Gastrocnemius medialis (tissue), 4 donors: Measurements from ENCODE around the gene LRMDA. TPM values are rescaled to one million over a fixed set of nuclear protein-coding genes. Genes with fewer than 3 reads are reported as not detected.

Experiments used
- ATAC-seq, 2 donors: fragments of 150-250 bp; one replicate each; pipeline ENCODE4 v1.9.1; 2016
- DNase-seq, 2 donors: peaks; one replicate each; pipeline ENCODE4 v3.0.0-alpha.2; 2019
- H3K27ac ChIP-seq, 4 donors: fragments of 200-600 bp; sonication (generic); 1 replicate in 1 of 4; 2 replicates in 3 of 4; pipeline ENCODE4 v1.5.1; 2016 to 2018; ENCODE audit warnings: mild to moderate bottlenecking in 2 of 4, moderate library complexity in 1 of 4
- H3K27me3 ChIP-seq, 3 donors: fragments of 200-600 bp; sonication (generic) in 2 of 3; 1 replicate in 1 of 3; 2 replicates in 2 of 3; pipeline versions ENCODE4 v1.5.1 to v1.6.0; 2016 to 2019; ENCODE audit warnings: mild to moderate bottlenecking in 1 of 3, moderate library complexity in 1 of 3
- H3K36me3 ChIP-seq, 2 donors: fragments of 200-600 bp; sonication (generic) in 1 of 2; one replicate each; pipeline ENCODE4 v1.5.1; 2017 to 2018
- H3K4me1 ChIP-seq, 2 donors: fragments of 200-600 bp; sonication (generic) in 1 of 2; one replicate each; pipeline ENCODE4 v1.5.1; 2016 to 2017; ENCODE audit warnings: mild to moderate bottlenecking in 2 of 2
- H3K4me3 ChIP-seq, 4 donors: fragments of 200-600 bp; sonication (generic) in 3 of 4; 1 replicate in 1 of 4; 2 replicates in 3 of 4; pipeline ENCODE4 v1.5.1; 2016 to 2019; ENCODE audit warnings: mild to moderate bottlenecking in 2 of 4
- H3K9me3 ChIP-seq, 3 donors: fragments of 200-600 bp; sonication (generic) in 2 of 3; 1 replicate in 1 of 3; 2 replicates in 2 of 3; pipeline ENCODE4 v1.5.1; 2016 to 2019
- POLR2A ChIP-seq, 2 donors: fragments of 450-650 bp; IDR thresholded peaks; one replicate each; pipeline ENCODE4 v1.6.1; 2017; ENCODE audit warnings: antibody characterized with exemption in 2 of 2, mild to moderate bottlenecking in 2 of 2, moderate library complexity in 2 of 2
- in situ Hi-C, 4 donors: fragments of 200-750 bp; cut with MboI; loops; one replicate each; pipeline versions ENCODE4 v1.15.0 to v1.8.0; 2017; ENCODE audit warnings: low sequenced_read_pairs in 4 of 4
- intact Hi-C: fragments of 100-400 bp; cut with DNase I; formaldehyde crosslinking; loops from one replicate; pipeline ENCODE4 v1.15.1; 2023; ENCODE audit warnings: low total_unique reads
- total RNA-seq, 4 donors: library from RNA; depleted of rRNA; stranded (reverse); fragments of >200 nt; gene quantifications; one replicate each; pipeline versions ENCODE4 v1.1.0 to v1.2.3, GENCODE V29; 2016
- TF ChIP-seq, protein P1 (sequence below), 5 experiments: fragments of 450-650 bp in 3 of 5; fragments of 200-600 bp in 2 of 5; sonication (generic) in 2 of 5; IDR thresholded peaks in 4 of 5; conservative IDR thresholded peaks in 1 of 5; 1 replicate in 4 of 5; 2 replicates in 1 of 5; pipeline ENCODE4 v1.5.1; 2016 to 2019; ENCODE audit warnings: antibody characterized with exemption in 5 of 5, mild to moderate bottlenecking in 3 of 5, moderate library complexity in 3 of 5

LRMDA gene
- total RNA-seq, 4 donors from 2014 or later: 0.80 to 4.5 (median 1.4) TPM

- no peaks in the 10 kb centered on the region for H3K4me1 ChIP-seq
- no peak for DNase-seq
- intact Hi-C loops: no loop called here
- no peak for ATAC-seq
- H3K9me3 ChIP-seq: no peaks in the 10 kb centered on the region
- H3K27ac ChIP-seq: no peak overlapping the region
- H3K27me3 ChIP-seq: no peaks in the 10 kb centered on the region
- H3K4me3 ChIP-seq: no peak overlapping the region
- in situ Hi-C loops: no loop called here
- no peak for TF ChIP-seq POLR2A (IDR thresholded peaks at IDR 0.05)
- TF ChIP-seq, protein P1, sequence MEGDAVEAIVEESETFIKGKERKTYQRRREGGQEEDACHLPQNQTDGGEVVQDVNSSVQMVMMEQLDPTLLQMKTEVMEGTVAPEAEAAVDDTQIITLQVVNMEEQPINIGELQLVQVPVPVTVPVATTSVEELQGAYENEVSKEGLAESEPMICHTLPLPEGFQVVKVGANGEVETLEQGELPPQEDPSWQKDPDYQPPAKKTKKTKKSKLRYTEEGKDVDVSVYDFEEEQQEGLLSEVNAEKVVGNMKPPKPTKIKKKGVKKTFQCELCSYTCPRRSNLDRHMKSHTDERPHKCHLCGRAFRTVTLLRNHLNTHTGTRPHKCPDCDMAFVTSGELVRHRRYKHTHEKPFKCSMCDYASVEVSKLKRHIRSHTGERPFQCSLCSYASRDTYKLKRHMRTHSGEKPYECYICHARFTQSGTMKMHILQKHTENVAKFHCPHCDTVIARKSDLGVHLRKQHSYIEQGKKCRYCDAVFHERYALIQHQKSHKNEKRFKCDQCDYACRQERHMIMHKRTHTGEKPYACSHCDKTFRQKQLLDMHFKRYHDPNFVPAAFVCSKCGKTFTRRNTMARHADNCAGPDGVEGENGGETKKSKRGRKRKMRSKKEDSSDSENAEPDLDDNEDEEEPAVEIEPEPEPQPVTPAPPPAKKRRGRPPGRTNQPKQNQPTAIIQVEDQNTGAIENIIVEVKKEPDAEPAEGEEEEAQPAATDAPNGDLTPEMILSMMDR (IDR thresholded peaks at IDR 0.05 in 4 of 5, conservative IDR thresholded peaks at IDR 0.05 in 1 of 5): no peak
- no peaks in the 10 kb centered on the region for H3K36me3 ChIP-seq
Observed at GRCh38 chr10:76466836-76467503, 1035.5 kb downstream of the LRMDA start.

- ATAC-seq: no peak
- Histone ChIP-seq H3K27ac (no peak overlapping the region), H3K9me3 (no peaks in the 10 kb centered on the region), H3K27me3 (no peaks in the 10 kb centered on the region), H3K36me3 (no peaks in the 10 kb centered on the region), H3K4me3 (no peak overlapping the region), H3K4me1 (no peaks in the 10 kb centered on the region)
- intact Hi-C loops (no loop called here), in situ Hi-C loops (no loop called here)
- TF ChIP-seq POLR2A (IDR thresholded peaks at IDR 0.05): no peak
- TF ChIP-seq, protein P1 (IDR thresholded peaks at IDR 0.05 in 4 of 5, conservative IDR thresholded peaks at IDR 0.05 in 1 of 5): no peak
- no peak for DNase-seq
Observed at GRCh38 chr10:76469675-76470074, 1038.3 kb downstream of the LRMDA start.

DNA sequence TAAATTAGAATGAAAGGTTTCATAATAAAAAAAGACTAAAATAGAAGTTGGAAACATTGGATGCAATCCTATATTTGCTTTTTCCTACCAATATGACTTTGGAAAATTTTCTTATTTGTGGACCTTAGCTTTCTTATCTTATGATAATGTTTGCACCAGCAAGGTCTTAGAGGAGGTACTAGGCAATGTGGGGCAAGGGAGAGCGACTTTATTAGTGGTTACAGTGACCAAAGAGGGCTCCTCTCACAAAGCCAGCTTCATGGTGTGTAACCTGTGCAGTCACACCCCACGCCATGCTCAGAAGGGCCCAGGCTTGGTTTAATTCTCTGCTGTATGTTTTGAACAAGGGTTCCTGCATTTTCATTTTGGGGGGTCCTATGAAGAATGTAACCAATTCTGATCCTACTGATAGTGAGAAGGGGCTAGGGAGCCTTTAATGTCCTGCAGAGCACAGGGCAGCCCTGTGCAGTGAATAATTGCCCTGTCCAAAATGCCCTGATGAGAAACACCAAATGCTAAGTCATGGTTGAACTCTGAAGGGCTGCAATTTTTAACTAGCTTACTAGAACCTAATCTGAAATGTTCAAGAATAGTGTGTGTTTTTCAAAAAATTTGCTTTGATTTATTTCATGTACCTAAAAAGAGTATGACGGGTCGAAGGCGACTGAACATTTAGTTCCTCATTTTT, 1047.8 kb downstream of the LRMDA start:
- Histone ChIP-seq H3K9me3 (no peaks in the 10 kb centered on the region), H3K4me1 (peaks cover 5 to 13% of the 10 kb centered on the region in 2 donors), H3K4me3 (no peak overlapping the region), H3K27ac (no peak overlapping the region), H3K36me3 (no peaks in the 10 kb centered on the region), H3K27me3 (no peaks in the 10 kb centered on the region)
- in situ Hi-C loops: no loop called here
- TF ChIP-seq, protein P1 (IDR thresholded peaks at IDR 0.05 in 4 of 5, conservative IDR thresholded peaks at IDR 0.05 in 1 of 5): no peak
- TF ChIP-seq POLR2A (IDR thresholded peaks at IDR 0.05): no peak
- no peak for DNase-seq
- ATAC-seq: no peak
- intact Hi-C loops: no loop called here

- in situ Hi-C loops: no loop called here
- ATAC-seq (no peak), DNase-seq (no peak)
- no peaks in the 10 kb centered on the region for H3K9me3 ChIP-seq
- TF ChIP-seq POLR2A (IDR thresholded peaks at IDR 0.05): no peak
- TF ChIP-seq, protein P1 (IDR thresholded peaks at IDR 0.05 in 4 of 5, conservative IDR thresholded peaks at IDR 0.05 in 1 of 5): no peak
- H3K36me3 ChIP-seq: no peaks in the 10 kb centered on the region
- no peak overlapping the region for H3K4me3 ChIP-seq
- H3K27ac ChIP-seq: no peak overlapping the region
- intact Hi-C loops: no loop called here
- H3K27me3 ChIP-seq: no peaks in the 10 kb centered on the region
- peaks cover 5 to 13% of the 10 kb centered on the region in 2 donors for H3K4me1 ChIP-seq
Observed at GRCh38 chr10:76481178-76481577, 1049.8 kb downstream of the LRMDA start.
